ENCODE measurements around the gene FGA. TPM values are rescaled to one million over a fixed set of nuclear protein-coding genes. Genes with fewer than 3 reads are reported as not detected.
A peak's percentile ranks its signal among the peaks of the same experiment; 100 is the strongest.

FGA gene
- polyA plus RNA-seq (2011; rRNA removed) (0.09 TPM in 1 of 2 replicates, not detected in the other), polyA minus RNA-seq (2011; rRNA and poly(A)+ RNA removed) (not detected in 2 replicates)

DNA sequence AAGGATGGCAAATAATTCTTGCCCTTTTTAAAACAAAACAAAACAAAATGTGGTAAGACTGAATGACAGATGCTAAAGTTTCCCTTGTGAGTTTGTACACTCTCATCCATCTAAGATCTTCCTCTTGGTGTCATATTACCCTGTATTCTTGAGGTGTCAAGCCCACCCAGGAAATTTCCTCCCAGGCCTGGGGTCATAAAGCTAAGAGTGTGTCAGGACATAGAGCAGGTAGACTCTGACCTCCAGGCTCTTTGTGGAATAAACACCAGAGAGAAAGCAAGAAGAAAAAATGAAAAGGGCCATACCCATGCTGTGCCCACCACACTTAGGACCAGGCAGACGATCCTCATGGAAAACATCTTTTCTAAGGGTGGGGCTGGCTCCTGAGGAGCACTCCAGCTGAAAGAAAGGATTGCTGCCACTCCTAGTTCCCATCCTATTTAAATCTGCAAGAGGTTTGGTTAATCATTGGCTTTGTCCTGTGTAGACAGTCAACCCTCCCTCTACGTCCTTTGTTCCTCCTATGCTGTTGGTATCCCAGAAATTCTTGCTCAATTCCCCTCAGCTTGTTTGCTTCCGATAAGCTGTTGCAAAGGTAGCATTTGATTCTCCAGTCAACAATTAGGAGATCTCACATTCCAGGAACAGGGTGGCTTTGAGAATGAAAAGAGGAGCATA is at the start of gene FGA:
Gene FGA (minus strand): TSS at position 414 of the 678 bp plus-strand sequence. CDS start 55 bp downstream, at position 359.
- DNase-seq (ENCODE audit: low read depth, low spot score) = no peak
- no peak within 1 kb of the TSS for H3K27ac ChIP-seq (ENCODE audit: low read depth, low read length)
- ChIA-PET POLR2A (no interaction called here), CTCF (interaction anchor here (1.2 to 1.3 kb wide), 2 partner anchors 28 to 32 kb away, joined by 4 read pairs; no protein-coding TSS in a partner anchor)
- TF ChIP-seq, protein P1, sequence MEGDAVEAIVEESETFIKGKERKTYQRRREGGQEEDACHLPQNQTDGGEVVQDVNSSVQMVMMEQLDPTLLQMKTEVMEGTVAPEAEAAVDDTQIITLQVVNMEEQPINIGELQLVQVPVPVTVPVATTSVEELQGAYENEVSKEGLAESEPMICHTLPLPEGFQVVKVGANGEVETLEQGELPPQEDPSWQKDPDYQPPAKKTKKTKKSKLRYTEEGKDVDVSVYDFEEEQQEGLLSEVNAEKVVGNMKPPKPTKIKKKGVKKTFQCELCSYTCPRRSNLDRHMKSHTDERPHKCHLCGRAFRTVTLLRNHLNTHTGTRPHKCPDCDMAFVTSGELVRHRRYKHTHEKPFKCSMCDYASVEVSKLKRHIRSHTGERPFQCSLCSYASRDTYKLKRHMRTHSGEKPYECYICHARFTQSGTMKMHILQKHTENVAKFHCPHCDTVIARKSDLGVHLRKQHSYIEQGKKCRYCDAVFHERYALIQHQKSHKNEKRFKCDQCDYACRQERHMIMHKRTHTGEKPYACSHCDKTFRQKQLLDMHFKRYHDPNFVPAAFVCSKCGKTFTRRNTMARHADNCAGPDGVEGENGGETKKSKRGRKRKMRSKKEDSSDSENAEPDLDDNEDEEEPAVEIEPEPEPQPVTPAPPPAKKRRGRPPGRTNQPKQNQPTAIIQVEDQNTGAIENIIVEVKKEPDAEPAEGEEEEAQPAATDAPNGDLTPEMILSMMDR (IDR thresholded peaks at IDR 0.05; ENCODE audit: low read depth, low read length) = no peak
- no peak within 1 kb of the TSS for H3K4me3 ChIP-seq (ENCODE audit: low read depth, low read length)
- H3K27me3 ChIP-seq (ENCODE audit: control insufficient read depth, insufficient read depth, low read length) = no peaks in the 10 kb centered on the region
- H3K9me3 ChIP-seq (ENCODE audit: control insufficient read depth, insufficient read depth, low read length) = no peaks in the 10 kb centered on the region

DNA sequence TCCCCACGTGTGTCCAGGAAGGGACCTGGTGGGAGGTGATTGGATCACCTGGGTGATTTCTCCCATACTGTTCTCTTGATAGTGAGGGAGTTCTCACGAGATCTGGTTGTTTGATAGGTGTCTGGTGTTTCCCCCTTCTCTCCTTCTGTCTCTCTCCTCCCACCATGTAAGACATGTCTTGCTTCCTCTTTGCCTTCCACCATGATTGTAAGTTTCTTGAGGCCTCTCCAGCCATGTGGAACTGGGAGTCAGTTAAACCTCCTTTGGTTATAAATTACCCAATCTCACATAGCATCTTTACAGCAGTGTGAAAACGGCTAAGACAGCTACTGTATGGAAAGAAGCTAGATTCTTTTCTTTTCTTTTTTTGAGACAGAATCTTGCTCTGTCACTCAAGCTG is 43.5 kb upstream of the FGA start:
- Histone ChIP-seq H3K27ac (ENCODE audit: low read depth, low read length) (no peak overlapping the region), H3K4me3 (ENCODE audit: low read depth, low read length) (no peak overlapping the region), H3K9me3 (ENCODE audit: control insufficient read depth, insufficient read depth, low read length) (no peaks in the 10 kb centered on the region), H3K27me3 (ENCODE audit: control insufficient read depth, insufficient read depth, low read length) (no peaks in the 10 kb centered on the region)
- TF ChIP-seq, protein P1 (IDR thresholded peaks at IDR 0.05; ENCODE audit: low read depth, low read length) = no peak
- DNase-seq (ENCODE audit: low read depth, low spot score) = no peak
- POLR2A ChIA-PET = no interaction called here
- CTCF ChIA-PET = interaction anchor here (1.6 kb wide), 2 partner anchors 15 to 75 kb away, joined by 6 to 13 read pairs; no protein-coding TSS in a partner anchor

DNA sequence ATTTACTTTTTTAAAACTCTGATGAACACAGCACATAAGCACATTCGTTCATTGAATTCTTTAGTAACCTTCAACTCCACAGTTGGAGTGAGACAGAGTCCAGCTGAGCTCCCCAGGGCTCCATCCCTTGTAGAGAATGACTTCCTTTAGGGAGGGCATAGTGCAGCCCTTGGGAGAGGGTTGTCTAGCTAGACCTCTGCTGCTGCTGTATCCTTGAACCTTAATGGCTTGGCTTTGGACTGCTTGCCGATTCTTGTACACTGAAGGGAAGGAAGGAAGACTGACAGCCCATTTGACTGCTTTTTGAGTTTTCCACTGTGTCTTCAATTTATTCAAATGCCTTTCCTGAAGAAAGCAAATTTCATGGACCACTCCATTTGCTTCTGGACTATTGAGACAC is 41.3 kb upstream of the FGA start:
- Histone ChIP-seq H3K4me3 (ENCODE audit: low read depth, low read length) (no peak overlapping the region), H3K27ac (ENCODE audit: low read depth, low read length) (no peak overlapping the region), H3K27me3 (ENCODE audit: control insufficient read depth, insufficient read depth, low read length) (peaks cover 6% of the 10 kb centered on the region), H3K9me3 (ENCODE audit: control insufficient read depth, insufficient read depth, low read length) (no peaks in the 10 kb centered on the region; the same call in 1 of the 2 replicates)
- ChIA-PET CTCF (no interaction called here), POLR2A (no interaction called here)
- no peak for DNase-seq (ENCODE audit: low read depth, low spot score)
- TF ChIP-seq, protein P1 (IDR thresholded peaks at IDR 0.05; ENCODE audit: low read depth, low read length) = no peak

DNA sequence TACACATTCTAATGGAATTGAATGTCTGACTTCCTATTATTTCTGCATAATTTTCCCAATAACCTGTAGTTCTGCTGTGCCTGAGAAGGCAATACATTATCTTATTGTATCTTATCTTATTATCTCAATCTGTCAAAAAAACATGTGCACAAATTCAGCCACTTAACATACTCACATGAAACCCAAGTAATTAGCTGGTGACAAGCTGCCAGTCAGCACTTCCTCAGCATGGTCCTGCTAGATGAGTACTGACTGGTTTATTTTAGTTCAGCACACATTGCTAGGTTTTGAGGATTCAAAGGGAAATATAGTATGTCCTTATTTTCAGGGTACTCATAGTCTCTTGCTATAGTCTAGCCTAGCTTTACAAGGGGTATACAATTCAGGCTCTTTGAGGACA is 39.8 kb upstream of the FGA start:
- peaks cover 12% of the 10 kb centered on the region for H3K27me3 ChIP-seq (ENCODE audit: control insufficient read depth, insufficient read depth, low read length)
- TF ChIP-seq, protein P1 (IDR thresholded peaks at IDR 0.05; ENCODE audit: low read depth, low read length) = no peak
- H3K9me3 ChIP-seq (ENCODE audit: control insufficient read depth, insufficient read depth, low read length) = no peaks in the 10 kb centered on the region; the same call in 1 of the 2 replicates
- H3K27ac ChIP-seq (ENCODE audit: low read depth, low read length) = no peak overlapping the region
- ChIA-PET POLR2A (no interaction called here), CTCF (no interaction called here)
- no peak overlapping the region for H3K4me3 ChIP-seq (ENCODE audit: low read depth, low read length)
- DNase-seq (ENCODE audit: low read depth, low spot score) = no peak

DNA sequence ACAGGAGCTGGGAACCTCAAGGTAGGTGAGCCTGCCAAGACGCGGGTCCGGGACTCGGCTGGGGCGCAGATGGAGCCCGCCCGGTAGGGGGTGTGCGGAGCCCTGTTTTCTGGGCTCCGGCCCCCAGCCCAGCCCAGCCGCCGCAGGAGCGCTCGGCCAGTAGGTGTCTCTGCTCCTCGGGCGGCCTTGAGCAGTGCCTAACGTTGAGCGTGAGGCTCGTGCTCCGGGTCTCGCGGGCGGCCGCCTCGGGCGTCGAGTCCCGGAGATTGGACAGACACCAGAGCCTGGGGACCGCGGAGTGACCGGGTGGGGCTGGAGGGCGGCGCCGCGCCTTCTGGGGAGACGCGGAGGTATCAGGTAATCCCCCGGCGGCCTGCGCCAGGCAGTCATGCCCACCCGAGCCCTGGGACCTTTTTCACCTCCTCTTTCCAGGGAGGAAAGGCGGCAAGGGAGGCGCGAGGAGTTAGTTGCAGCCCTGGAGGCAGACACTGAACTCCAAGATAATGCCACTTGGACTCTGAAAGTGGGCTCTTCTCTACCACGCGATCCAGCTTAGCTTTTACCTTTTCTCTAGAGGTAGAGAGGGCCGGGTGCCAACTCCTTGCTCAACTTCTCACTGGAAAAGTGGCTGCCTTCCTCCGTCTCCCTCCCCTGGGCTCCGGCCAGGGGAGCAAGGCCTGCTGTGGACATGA is 36.4 kb upstream of the FGA start:
- CTCF ChIA-PET = interaction anchor here (1.3 to 9.7 kb wide), 6 partner anchors 9 to 74 kb away, joined by 3 to 183 read pairs (median 6); no protein-coding TSS in a partner anchor

More for the DNA sequence above, 36.4 kb upstream of the FGA start:
- POLR2A ChIA-PET = no interaction called here
- TF ChIP-seq, protein P1 (IDR thresholded peaks at IDR 0.05; ENCODE audit: low read depth, low read length) = peak; percentile 50
- peaks cover 16% of the 10 kb centered on the region for H3K27me3 ChIP-seq (ENCODE audit: control insufficient read depth, insufficient read depth, low read length)
- no peak for DNase-seq (ENCODE audit: low read depth, low spot score)
- no peak overlapping the region for H3K4me3 ChIP-seq (ENCODE audit: low read depth, low read length)
- H3K27ac ChIP-seq (ENCODE audit: low read depth, low read length) = no peak overlapping the region
- H3K9me3 ChIP-seq (ENCODE audit: control insufficient read depth, insufficient read depth, low read length) = no peaks in the 10 kb centered on the region; the same call in 1 of the 2 replicates

All from AG04450 (cell line).